GM18858 (cell line): ENCODE data around the gene SPTAN1.
A peak's percentile ranks its signal among the peaks of the same experiment; 100 is the strongest.
"Not testable (repeated sequence)": the region's sequence is repeated elsewhere in the genome, so short reads cannot be mapped to it uniquely, and the experiment has no call there.

ENCODE experiments used
- ATAC-seq: cut with Tn5 transposase; IDR thresholded peaks from one replicate; pipeline ENCODE4 v1.9.1; 2021; ENCODE audit not compliant: unreplicated experiment

Gene SPTAN1

DNA sequence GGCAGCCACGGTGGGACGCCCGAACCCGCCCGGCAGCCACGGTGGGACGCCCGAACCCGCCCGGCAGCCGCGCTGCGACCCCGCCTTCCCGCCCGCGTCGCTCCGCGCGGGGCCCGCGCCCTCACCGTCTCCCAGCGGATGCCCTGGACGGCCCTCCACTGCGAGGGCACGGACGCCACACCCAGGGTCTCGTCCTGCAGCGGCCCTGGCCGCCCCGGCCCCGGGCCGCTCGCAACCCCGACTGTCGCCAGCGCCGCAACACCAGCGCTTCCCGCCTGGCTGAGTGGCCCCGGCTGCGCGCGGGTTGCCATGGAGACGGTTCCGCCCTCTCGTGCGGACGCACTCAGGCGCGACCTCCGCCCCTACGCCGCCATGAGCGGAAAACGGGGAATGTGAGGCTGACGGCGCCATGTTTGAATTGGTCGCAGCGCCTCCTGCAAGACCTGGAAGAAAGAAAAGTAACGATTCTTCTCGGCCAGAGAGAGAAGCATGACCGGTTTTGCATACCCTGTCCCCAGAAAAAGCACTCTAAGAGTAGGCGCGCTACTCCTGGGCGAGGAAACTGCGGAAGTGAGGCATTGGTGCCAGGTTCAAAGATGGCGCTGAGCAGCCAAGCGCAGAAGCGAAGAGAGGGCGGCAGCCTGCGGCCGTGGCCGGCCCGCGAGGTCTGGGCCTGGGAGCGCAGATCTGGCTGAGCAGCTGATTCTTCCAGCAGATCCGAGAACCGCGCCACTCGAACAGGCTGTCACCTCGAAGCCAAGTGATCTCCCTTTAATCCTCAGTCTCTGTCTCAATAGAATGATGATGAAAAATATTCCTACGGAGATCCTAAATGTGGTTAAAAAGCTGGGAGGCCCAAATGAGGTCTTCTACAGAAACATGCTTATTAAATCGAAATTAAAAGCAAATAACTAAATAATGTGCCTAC is 104.3 kb downstream of the SPTAN1 start, which contains the start of gene DYNC2I2:
Gene DYNC2I2, minus strand, starts transcription at position 432 of the 928 bp plus-strand sequence. Its CDS starts 121 bp downstream, at position 311.
- peak; percentile 51 for ATAC-seq

GRCh38 chr9:128657344-128657704 is 104.9 kb downstream of the SPTAN1 start:
- ATAC-seq = no peak

DNA sequence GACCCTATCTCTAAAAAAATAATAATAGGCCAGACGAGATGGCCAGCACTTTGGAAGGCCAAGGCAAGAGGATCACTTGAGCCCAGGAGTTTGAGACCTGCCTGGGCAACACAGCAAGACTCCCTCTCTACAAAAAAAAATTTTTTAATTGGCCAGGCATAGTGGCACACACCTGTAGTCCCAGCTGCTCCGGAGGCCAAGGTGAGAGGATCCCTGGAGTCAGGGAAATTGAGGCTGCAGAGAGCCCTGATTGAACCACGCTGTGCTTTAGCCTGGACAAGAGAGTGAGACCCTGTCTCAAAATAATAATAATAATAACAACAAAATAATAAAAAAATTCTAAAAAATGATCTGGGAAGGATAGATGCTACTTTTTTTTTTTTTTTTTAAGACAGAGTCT is 105.4 kb downstream of the SPTAN1 start:
- ATAC-seq = no peak

DNA sequence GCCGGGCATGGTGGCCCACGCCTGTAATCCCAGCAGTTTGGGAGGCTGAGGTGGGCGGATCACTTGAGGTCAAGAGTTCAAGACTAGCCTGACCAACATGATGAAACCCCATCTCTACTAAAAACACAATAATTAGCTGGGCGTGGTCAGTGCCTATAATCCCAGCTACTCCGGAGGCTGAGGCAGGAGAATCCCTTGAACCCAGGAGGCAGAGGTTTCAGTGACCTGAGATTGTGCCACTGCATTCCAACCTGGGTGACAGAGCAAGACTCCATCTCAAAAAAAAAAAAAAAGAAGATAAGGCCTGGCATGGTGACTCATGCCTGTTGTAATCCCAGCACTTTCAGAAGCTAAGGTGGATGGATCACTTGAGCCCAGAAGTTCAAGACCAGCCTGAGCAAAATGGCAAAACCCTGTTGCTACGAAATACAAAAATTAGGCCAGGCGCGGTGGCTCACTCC is 114.1 kb downstream of the SPTAN1 start:
- ATAC-seq = not testable (repeated sequence)

- ATAC-seq = no peak
These were observed 117.4 kb downstream of the SPTAN1 start for GRCh38 chr9:128669786-128670185.

- no peak for ATAC-seq
These were observed 123.0 kb downstream of the SPTAN1 start for GRCh38 chr9:128675382-128675781.

GRCh38 chr9:128677794-128678193 is 125.4 kb downstream of the SPTAN1 start:
- ATAC-seq = no peak
